HG03469 (cell line): ENCODE data around the gene TACO1.

Experiments
- ATAC-seq: cut with Tn5 transposase; IDR thresholded peaks from one replicate; pipeline ENCODE4 v1.9.1; 2021; ENCODE audit warnings: mild to moderate bottlenecking, moderate library complexity, moderate number of reproducible peaks; ENCODE audit not compliant: unreplicated experiment

Gene TACO1

GRCh38 chr17:63598281-63598680, 2.4 kb upstream of the TACO1 start:
- ATAC-seq = no peak

- ATAC-seq = no peak
Measured at GRCh38 chr17:63601439-63602371, 1.0 kb downstream of the TACO1 start.

- ATAC-seq = no peak
Measured at GRCh38 chr17:63609816-63610573, 9.3 kb downstream of the TACO1 start.

GRCh38 chr17:63610854-63611253, 10.2 kb downstream of the TACO1 start:
- no peak for ATAC-seq

GRCh38 chr17:63611354-63611753, 10.7 kb downstream of the TACO1 start:
- ATAC-seq = no peak

GRCh38 chr17:63613663-63614062, 13.0 kb downstream of the TACO1 start:
- no peak for ATAC-seq

GRCh38 chr17:63621229-63621683, 20.6 kb downstream of the TACO1 start:
- no peak for ATAC-seq

GRCh38 chr17:63621684-63622573, 21.2 kb downstream of the TACO1 start, which contains the start of gene MAP3K3:
TSS of gene MAP3K3 (plus strand) at chr17:63622417. CDS start at chr17:63622760, 343 bp downstream.
- ATAC-seq = peak; percentile 82

GRCh38 chr17:63622574-63623390, 22.1 kb downstream of the TACO1 start:
- ATAC-seq = peak; percentile 4

GRCh38 chr17:63623786-63624530, 23.3 kb downstream of the TACO1 start:
- no peak for ATAC-seq

GRCh38 chr17:63624531-63624880, 23.8 kb downstream of the TACO1 start:
- ATAC-seq = no peak

GRCh38 chr17:63626551-63627180, 26.0 kb downstream of the TACO1 start:
- no peak for ATAC-seq

GRCh38 chr17:63629627-63630026, 28.9 kb downstream of the TACO1 start:
- no peak for ATAC-seq

GRCh38 chr17:63631062-63631461, 30.4 kb downstream of the TACO1 start:
- ATAC-seq = no peak

- ATAC-seq = no peak
Measured at GRCh38 chr17:63631626-63632025, 30.9 kb downstream of the TACO1 start.

- ATAC-seq = no peak
Measured at GRCh38 chr17:63633742-63634141, 33.0 kb downstream of the TACO1 start.

GRCh38 chr17:63634163-63634562, 33.5 kb downstream of the TACO1 start:
- no peak for ATAC-seq

- ATAC-seq = no peak
Measured at GRCh38 chr17:63634816-63635215, 34.1 kb downstream of the TACO1 start.

- ATAC-seq = no peak
Measured at GRCh38 chr17:63635290-63635689, 34.6 kb downstream of the TACO1 start.
